GM13976 (cell line): ENCODE measurements around the gene TEX36.
"Not testable (repeated sequence)": the region's sequence is repeated elsewhere in the genome, so short reads cannot be mapped to it uniquely, and the experiment has no call there.

Experiments used
- DNase-seq: peaks from one replicate; pipeline ENCODE4 v3.0.0; 2012; ENCODE audit warnings: low spot score
- in situ Hi-C: fragments of 300-500 bp; cut with MboI; formaldehyde crosslinking; loops from one replicate; pipeline ENCODE4 v1.12.0; 2022; ENCODE audit warnings: low sequenced_read_pairs, mixed read lengths, inconsistent platforms; ENCODE audit not compliant: unreplicated experiment
- TF ChIP-seq, protein P1 (sequence below): IDR thresholded peaks from 2 replicates; pipeline ENCODE4 v1.5.1; 2012; ENCODE audit warnings: borderline replicate concordance, mild to moderate bottlenecking; ENCODE audit not compliant: insufficient read depth; ENCODE audit errors: extremely low read depth, missing control alignments, control extremely low read depth

TEX36 gene

GRCh38 chr10:125700355-125700911 lies 17.5 kb upstream of the TEX36 start:
- no peak for DNase-seq
- TF ChIP-seq, protein P1, sequence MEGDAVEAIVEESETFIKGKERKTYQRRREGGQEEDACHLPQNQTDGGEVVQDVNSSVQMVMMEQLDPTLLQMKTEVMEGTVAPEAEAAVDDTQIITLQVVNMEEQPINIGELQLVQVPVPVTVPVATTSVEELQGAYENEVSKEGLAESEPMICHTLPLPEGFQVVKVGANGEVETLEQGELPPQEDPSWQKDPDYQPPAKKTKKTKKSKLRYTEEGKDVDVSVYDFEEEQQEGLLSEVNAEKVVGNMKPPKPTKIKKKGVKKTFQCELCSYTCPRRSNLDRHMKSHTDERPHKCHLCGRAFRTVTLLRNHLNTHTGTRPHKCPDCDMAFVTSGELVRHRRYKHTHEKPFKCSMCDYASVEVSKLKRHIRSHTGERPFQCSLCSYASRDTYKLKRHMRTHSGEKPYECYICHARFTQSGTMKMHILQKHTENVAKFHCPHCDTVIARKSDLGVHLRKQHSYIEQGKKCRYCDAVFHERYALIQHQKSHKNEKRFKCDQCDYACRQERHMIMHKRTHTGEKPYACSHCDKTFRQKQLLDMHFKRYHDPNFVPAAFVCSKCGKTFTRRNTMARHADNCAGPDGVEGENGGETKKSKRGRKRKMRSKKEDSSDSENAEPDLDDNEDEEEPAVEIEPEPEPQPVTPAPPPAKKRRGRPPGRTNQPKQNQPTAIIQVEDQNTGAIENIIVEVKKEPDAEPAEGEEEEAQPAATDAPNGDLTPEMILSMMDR = no peak
- in situ Hi-C loops = no loop called here

DNA sequence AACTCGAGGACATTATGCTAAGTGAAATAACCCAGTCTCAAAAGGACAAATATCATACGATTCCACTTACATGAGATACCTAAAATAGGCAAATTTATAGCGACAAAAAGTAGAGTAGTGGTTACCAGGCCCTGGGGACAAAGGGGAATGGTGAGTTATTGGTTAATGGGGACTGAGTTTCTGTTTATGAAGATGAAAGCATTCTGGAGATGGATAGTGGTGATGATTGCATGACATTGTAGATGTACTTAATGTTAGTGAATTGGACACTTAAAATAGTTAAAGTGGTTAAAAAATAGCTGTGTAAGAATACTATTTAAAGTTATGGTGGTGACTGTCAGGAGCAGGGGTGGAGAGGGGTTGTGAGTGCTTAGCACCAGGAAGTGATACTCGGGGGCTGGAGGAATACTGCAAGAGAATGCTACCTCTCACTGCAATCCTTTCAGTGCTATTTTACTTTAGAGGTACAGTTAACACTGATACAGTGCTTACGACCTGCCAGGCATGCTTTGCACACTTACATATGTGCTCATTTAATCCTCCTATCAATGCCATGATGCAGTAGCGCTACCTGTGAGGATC lies 16.7 kb upstream of the TEX36 start:
- no peak for DNase-seq
- in situ Hi-C loops = no loop called here

GRCh38 chr10:125698481-125698998 lies 15.6 kb upstream of the TEX36 start:
- TF ChIP-seq, protein P1 = no peak
- DNase-seq = no peak
- in situ Hi-C loops = no loop called here

More for the DNA sequence above, 16.7 kb upstream of the TEX36 start:
- TF ChIP-seq, protein P1 = no peak

GRCh38 chr10:125696884-125697283 lies 13.9 kb upstream of the TEX36 start:
- in situ Hi-C loops, DNase-seq: not testable (repeated sequence)

DNA sequence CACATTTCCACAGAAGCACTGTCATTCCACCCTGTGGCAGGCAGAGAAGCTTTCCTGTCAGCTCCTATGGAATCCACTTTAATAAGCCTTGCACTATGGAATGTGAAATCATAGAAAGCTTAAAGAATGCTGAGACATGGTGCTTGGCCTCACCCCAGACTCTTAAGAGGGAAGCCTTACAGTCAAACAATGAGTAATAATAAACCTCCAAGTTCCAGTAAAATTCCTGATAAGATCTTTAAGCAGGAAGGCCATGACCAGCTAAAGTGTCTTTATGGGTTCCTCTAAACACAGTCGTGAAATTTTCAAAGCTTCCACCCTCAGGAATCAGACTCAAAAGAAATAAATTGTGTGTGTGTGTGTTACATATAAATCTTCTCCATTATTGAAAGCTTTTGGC lies 11.9 kb upstream of the TEX36 start:
- no peak for DNase-seq
- TF ChIP-seq, protein P1 = no peak
- in situ Hi-C loops = no loop called here

GRCh38 chr10:125693524-125693847 lies 10.5 kb upstream of the TEX36 start:
- TF ChIP-seq, protein P1 = no peak
- DNase-seq = no peak
- in situ Hi-C loops = no loop called here

GRCh38 chr10:125692601-125693523 lies 9.9 kb upstream of the TEX36 start:
- no peak for DNase-seq
- in situ Hi-C loops = no loop called here
- TF ChIP-seq, protein P1 = no peak
